K562 (cell line): ENCODE results near the gene POLD4. TPM values are rescaled to one million over a fixed set of nuclear protein-coding genes. Genes with fewer than 3 reads are reported as not detected.

Source experiments
- ATAC-seq: fragments of 200-7000 bp; cut with Tn5 transposase; 3 replicates; pipeline ENCODE4 v1.9.1; 2020; ENCODE audit warnings: moderate library complexity
- BruUV-seq: library from RNA; stranded (reverse); fragments of 400-500 nt; replicated peaks from 2 replicates; lab custom pipeline; 2021; lab: Mats Ljungman, UMichigan
- CTCF ChIA-PET: fragments of 300-600 bp; formaldehyde crosslinking; extraction: SDS; loops from one replicate; lab custom pipeline; 2021; ENCODE audit warnings: low intra/inter-chr PET ratio; lab: Yijun Ruan, JAX
- POLR2A ChIA-PET: fragments of 300-600, 350-650 bp; sonication (Branson Sonifier 250); formaldehyde crosslinking; extraction: SDS; loops from one replicate; lab custom pipeline; 2021; ENCODE audit warnings: antibody characterized with exemption, inconsistent platforms; lab: Yijun Ruan, JAX
- DNase-seq, 4 experiments: peaks; one replicate each; pipeline versions ENCODE4 v3.0.0 to v3.0.0-alpha.2; 2011 to 2018; ENCODE audit warnings: low spot score in 3 of 4, mixed read lengths in 3 of 4; ENCODE audit errors: extremely low read depth in 1 of 4
- FAIRE-seq: peaks from 2 replicates; lab custom pipeline; 2011; peaks lifted over from hg19 to GRCh38; lab: Jason Lieb, UNC
- H2AFZ ChIP-seq: 2 replicates; pipeline ENCODE4 v1.6.0; 2011; ENCODE audit warnings: low read depth, low read length, control low read depth, inconsistent platforms
- H3K27ac ChIP-seq: fragments of 200-600 bp; 3 replicates; pipeline ENCODE4 v1.8.0; 2011; ENCODE audit warnings: low read depth, mild to moderate bottlenecking, control low read depth, inconsistent platforms, low read length, moderate library complexity, mixed read lengths; ENCODE audit errors: extremely low read depth
- H3K27me3 ChIP-seq, 2 experiments: fragments of 300-600 bp in 1 of 2; 2 replicates in 1 of 2; 3 replicates in 1 of 2; pipeline versions ENCODE4 v1.6.0 to v1.8.0; 2011; ENCODE audit warnings: inconsistent platforms in 2 of 2, low read length in 2 of 2, mild to moderate bottlenecking in 1 of 2, mixed read lengths in 1 of 2, moderate library complexity in 1 of 2; ENCODE audit not compliant: control insufficient read depth in 2 of 2, insufficient read depth in 2 of 2
- H3K36me3 ChIP-seq: fragments of 300-600 bp; 3 replicates; pipeline ENCODE4 v1.8.0; 2011; ENCODE audit warnings: mild to moderate bottlenecking, low read length, inconsistent platforms; ENCODE audit not compliant: control insufficient read depth, insufficient read depth
- H3K4me1 ChIP-seq, 2 experiments: fragments of 200-600 bp in 1 of 2; replicated peaks in 1 of 2; 2 replicates in 1 of 2; 3 replicates in 1 of 2; pipeline versions ENCODE4 v1.5.1 to v1.8.0; 2011; ENCODE audit warnings: inconsistent platforms in 2 of 2, low read length in 2 of 2, mild to moderate bottlenecking in 1 of 2, mixed read lengths in 1 of 2, moderate library complexity in 1 of 2; ENCODE audit not compliant: control insufficient read depth in 2 of 2, insufficient read depth in 2 of 2
- H3K4me2 ChIP-seq: 2 replicates; pipeline ENCODE4 v1.6.1; 2011; ENCODE audit warnings: low read length, control low read depth, inconsistent platforms, mixed read lengths; ENCODE audit not compliant: insufficient read depth
- H3K4me3 ChIP-seq: fragments of 200-600 bp; sonication (generic), shearing (Covaris generic); 2 replicates; pipeline ENCODE4 v1.5.1; 2016; ENCODE audit warnings: control low read depth, inconsistent platforms
- H3K79me2 ChIP-seq: fragments of 200-600 bp; 3 replicates; pipeline ENCODE4 v1.8.0; 2011; ENCODE audit warnings: low read length, inconsistent platforms; ENCODE audit not compliant: control insufficient read depth, insufficient read depth
- H3K9ac ChIP-seq, 2 experiments: 2 replicates each; pipeline versions ENCODE4 v1.6.0 to v1.6.1; 2011; ENCODE audit warnings: low read depth in 2 of 2, low read length in 2 of 2, control low read depth in 1 of 2, inconsistent platforms in 1 of 2, mild to moderate bottlenecking in 1 of 2, mixed read lengths in 1 of 2; ENCODE audit not compliant: insufficient read depth in 1 of 2
- H3K9me1 ChIP-seq: one replicate; pipeline ENCODE4 v1.6.0; 2011; ENCODE audit warnings: inconsistent platforms, mild to moderate bottlenecking, low read length, moderate library complexity; ENCODE audit not compliant: control insufficient read depth, insufficient read depth
- H3K9me3 ChIP-seq: replicated peaks from 2 replicates; pipeline ENCODE4 v1.5.1; 2011; ENCODE audit warnings: low read depth, low read length, inconsistent platforms; ENCODE audit not compliant: control insufficient read depth, insufficient read depth
- H4K20me1 ChIP-seq: replicated peaks from 2 replicates; pipeline ENCODE4 v1.6.1; 2011; ENCODE audit warnings: low read length, inconsistent platforms, mixed read lengths; ENCODE audit not compliant: control insufficient read depth, insufficient read depth
- ATF4 ChIP-seq: fragments of 450-650 bp; formaldehyde crosslinking; IDR thresholded peaks from 2 replicates; pipeline ENCODE4 v1.4.0; 2022; ENCODE audit warnings: mild to moderate bottlenecking, moderate library complexity
- C11orf30 ChIP-seq: fragments of 450-650 bp; IDR thresholded peaks from 2 replicates; pipeline ENCODE4 v1.6.1; 2016; ENCODE audit warnings: low read depth, mild to moderate bottlenecking
- CHCHD3 ChIP-seq: fragments of 250-450 bp; sonication (Bioruptor Pico); IDR thresholded peaks from 2 replicates; pipeline ENCODE4 v2.1.2; 2022; ENCODE audit warnings: mild to moderate bottlenecking
- E2F3 ChIP-seq: fragments of 250-450 bp; sonication (Bioruptor Pico); IDR thresholded peaks from 2 replicates; pipeline ENCODE4 v1.4.0; 2020; ENCODE audit warnings: mild to moderate bottlenecking
- KDM5B ChIP-seq: fragments of 200-600 bp; sonication (generic); IDR thresholded peaks from 2 replicates; pipeline ENCODE4 v1.6.1; 2012; ENCODE audit warnings: low read depth, mild to moderate bottlenecking, moderate library complexity, low read length, control low read depth, inconsistent platforms; ENCODE audit not compliant: insufficient replicate concordance
- MAFF ChIP-seq: IDR thresholded peaks from 2 replicates; pipeline ENCODE4 v1.6.1; 2012; ENCODE audit warnings: low read length, improper control_type of control experiment
- MAFK ChIP-seq: IDR thresholded peaks from 2 replicates; pipeline ENCODE4 v1.6.1; 2011; ENCODE audit warnings: low read length, improper control_type of control experiment
- POLR2AphosphoS2 ChIP-seq: IDR thresholded peaks from 2 replicates; pipeline ENCODE4 v1.6.1; 2012; ENCODE audit warnings: low read length, improper control_type of control experiment
- POLR2G ChIP-seq: fragments of 200-400 bp; formaldehyde crosslinking; IDR thresholded peaks from 2 replicates; pipeline ENCODE4 v1.6.1; 2017; ENCODE audit warnings: low read depth, mild to moderate bottlenecking, antibody characterized with exemption, low read length, moderate library complexity
- RBFOX2 ChIP-seq: fragments of 200-400 bp; formaldehyde crosslinking; IDR thresholded peaks from 2 replicates; pipeline ENCODE4 v1.6.1; 2017; ENCODE audit warnings: low read depth, mild to moderate bottlenecking, low read length, moderate library complexity
- USF1 ChIP-seq: sonication (generic); formaldehyde crosslinking; IDR thresholded peaks from 2 replicates; pipeline ENCODE4 v1.9.0; 2022; ENCODE audit warnings: mild to moderate bottlenecking, missing genetic modification reagents
- ZNF121 ChIP-seq: sonication (generic); formaldehyde crosslinking; conservative IDR thresholded peaks from 2 replicates; pipeline ENCODE4 v1.8.0; 2022; ENCODE audit warnings: missing genetic modification reagents
- ZNF354B ChIP-seq: fragments of 250-450 bp; sonication (Bioruptor Pico); IDR thresholded peaks from 2 replicates; pipeline ENCODE4 v1.4.0; 2020
- whole genome bisulfite sequencing: fragments of 100-300 bp; shearing (Covaris generic); methylation state at CpG from one replicate; pipeline ENCODE4 v1.1.6; 2016; ENCODE audit warnings: low coverage, mixed read lengths; ENCODE audit not compliant: insufficient coverage; ENCODE audit errors: missing lambda C conversion rate; 5-methylcytosine and 5-hydroxymethylcytosine counted together
- in situ Hi-C: fragments of 300-500 bp; cut with MboI; formaldehyde crosslinking; loops from 4 replicates; pipeline ENCODE4 v1.15.0; 2018; ENCODE audit warnings: inconsistent platforms, mixed read lengths
- intact Hi-C: fragments of 100-400 bp; cut with micrococcal nuclease; formaldehyde crosslinking; loops from 2 replicates; pipeline ENCODE4 v1.14.2; 2022
- polyA plus RNA-seq, 8 experiments: library from polyadenylated mRNA; depleted of rRNA in 4 of 8; stranded (reverse) in 5 of 8; unstranded in 3 of 8; fragments of >200 nt; fragmentation: Nextera tagmentation in 2 of 8; fragmentation: Illumina TruSeq in 1 of 8; extraction: Ambion mirVana in 2 of 8; extraction: Trizol in 1 of 8; gene quantifications; 2 replicates each; pipeline versions ENCODE4 v1.2.1 to v1.2.3, GENCODE V29; 2011 to 2014; ENCODE audit warnings: inconsistent platforms in 1 of 8, missing spikeins in 1 of 8
- total RNA-seq, 7 experiments: library from RNA; depleted of rRNA in 6 of 7; stranded (reverse); fragments of >200 nt in 6 of 7; fragmentation: Illumina TruSeq in 2 of 7; extraction: Trizol in 2 of 7; gene quantifications; 2 replicates each; pipeline versions ENCODE4 v1.2.1 to v1.2.3, GENCODE V29; 2011 to 2021; ENCODE audit warnings: low replicate concordance in 1 of 7

POLD4 gene
- total and polyA plus RNA-seq, 9 of the 15 experiments (the other 6 are each of a cell fraction or from before 2014, with no cell fraction given) = 5.8 to 64.5 (median 18.3) TPM

GRCh38 chr11:67396259-67396581 is 42.9 kb upstream of the POLD4 start:
- H3K4me2 ChIP-seq = no peak overlapping the region
- in situ Hi-C loops = no loop called here
- H3K4me3 ChIP-seq = no peak overlapping the region
- intact Hi-C loops = no loop called here
- H2AFZ ChIP-seq = no peak overlapping the region
- H4K20me1 ChIP-seq = peaks cover 4% of the 10 kb centered on the region; the same call in 1 of the 2 replicates
- no peaks in the 10 kb centered on the region for H3K9me3 ChIP-seq
- H3K79me2 ChIP-seq = peaks cover 34% of the 10 kb centered on the region
- DNase-seq = no peak
- no peak for ATAC-seq
- H3K27me3 ChIP-seq = no peaks in the 10 kb centered on the region
- no TSS peak for BruUV-seq
- no peak overlapping the region for H3K27ac ChIP-seq
- peak overlapping the region in 1 of 2 experiments; percentile 65; a peak in 1 of 4 replicates for H3K9ac ChIP-seq
- peaks cover 15 to 79% of the 10 kb centered on the region in 2 experiments; a peak in 4 of 5 replicates for H3K4me1 ChIP-seq
- 85% methylated on average over 6 of the region's 7 CpGs for WGBS
- POLR2A ChIA-PET = interaction anchor here (0.6 to 1.4 kb wide), 7 partner anchors 13 to 358 kb away, joined by 3 to 5 read pairs (median 3); partner anchors contain the start of gene POLD4
- FAIRE-seq = no peak
- CTCF ChIA-PET = no interaction called here
- TF ChIP-seq RBFOX2 (peak; percentile 57; the same call in 1 of the 2 replicates), ATF4 (CRISPR knock-in tag) (no peak)
- TF ChIP-seq, all 486 proteins: peak for 1
- peaks cover 3% of the 10 kb centered on the region for H3K9me1 ChIP-seq
- H3K36me3 ChIP-seq = peaks cover 69% of the 10 kb centered on the region

GRCh38 chr11:67395555-67396258 is 42.4 kb upstream of the POLD4 start:
- Histone ChIP-seq H4K20me1 (peaks cover 4% of the 10 kb centered on the region; the same call in 1 of the 2 replicates), H3K9me3 (no peaks in the 10 kb centered on the region), H3K79me2 (peaks cover 34% of the 10 kb centered on the region), H3K27me3 (no peaks in the 10 kb centered on the region), H3K36me3 (peaks cover 68% of the 10 kb centered on the region), H3K4me3 (no peak overlapping the region), H3K9ac (peak overlapping the region in 1 of 2 experiments; percentile 65; a peak in 1 of 4 replicates), H3K27ac (no peak overlapping the region), H3K4me2 (no peak overlapping the region), H2AFZ (no peak overlapping the region), H3K4me1 (peaks cover 14 to 79% of the 10 kb centered on the region in 2 experiments; a peak in 4 of 5 replicates), H3K9me1 (peaks cover 3% of the 10 kb centered on the region)
- ATAC-seq (no peak), FAIRE-seq (no peak), DNase-seq (peak in 1 of 4 experiments; percentile 10)
- CTCF ChIA-PET = no interaction called here
- in situ Hi-C loops (no loop called here), intact Hi-C loops (no loop called here)
- no TSS peak for BruUV-seq
- POLR2A ChIA-PET = interaction anchor here (0.6 to 1.4 kb wide), 4 partner anchors 13 to 358 kb away, joined by 3 to 5 read pairs (median 4); partner anchors contain the start of gene POLD4
- WGBS = 85% methylated on average over 12 of the region's 19 CpGs
- TF ChIP-seq C11orf30 (peak; percentile 66; the same call in 1 of the 2 replicates), KDM5B (peak; percentile 12), POLR2AphosphoS2 (peak; percentile 27; the same call in 1 of the 2 replicates), CHCHD3 (CRISPR knock-in tag) (no peak), E2F3 (CRISPR knock-in tag) (no peak), USF1 (CRISPR knock-in tag) (0 out of 2 replicates have a peak, but pooled peaks have one; percentile 18), ZNF121 (no peak), MAFF (peak; percentile 14; the same call in 1 of the 2 replicates), POLR2G (peak; percentile 65), RBFOX2 (0 out of 2 replicates have a peak, but pooled peaks have one; percentile 33), ZNF354B (CRISPR knock-in tag) (no peak), MAFK (peak; percentile 44; the same call in 1 of the 2 replicates)
